Measurements from ENCODE around the gene CMTM5. TPM values are rescaled to one million over a fixed set of nuclear protein-coding genes. Genes with fewer than 3 reads are reported as not detected.

CMTM5 gene
- total and polyA plus RNA-seq, 2 donors (not counting 3 experiments of a cell fraction or from before 2014, with no cell fraction given) = not detected

DNA sequence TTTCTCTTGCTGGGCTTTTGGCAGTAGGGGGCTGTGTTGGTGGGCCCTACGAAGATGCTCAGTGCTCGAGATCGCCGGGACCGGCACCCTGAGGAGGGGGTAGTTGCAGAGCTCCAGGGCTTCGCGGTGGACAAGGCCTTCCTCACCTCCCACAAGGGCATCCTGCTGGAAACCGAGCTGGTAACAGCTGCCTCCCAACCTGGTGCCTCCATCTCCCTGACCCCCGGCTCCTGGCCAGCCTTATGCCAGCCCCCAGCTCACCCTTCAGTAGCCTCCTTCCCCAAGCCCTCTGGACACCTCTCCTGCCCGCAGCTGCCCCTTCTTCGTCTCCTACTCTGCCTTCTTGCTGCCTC lies 328 bp downstream of the CMTM5 start:
- FAIRE-seq = no peak
- Histone ChIP-seq H3K79me2 (ENCODE audit: control insufficient read depth, insufficient read depth, low read length) (no peaks in the 10 kb centered on the region), H3K36me3 (ENCODE audit: control insufficient read depth in 2 of 2, extremely low read depth in 1 of 2, insufficient read depth in 2 of 2, low read length in 2 of 2) (no peaks in the 10 kb centered on the region), H3K27me3 (ENCODE audit: control insufficient read depth in 2 of 2, insufficient read depth in 2 of 2, low read length in 2 of 2) (no peaks in the 10 kb centered on the region), H3K4me2 (ENCODE audit: insufficient read depth, low read length) (no peak overlapping the region), H3K4me1 (ENCODE audit: control insufficient read depth, extremely low read depth, insufficient read depth, low read length) (no peaks in the 10 kb centered on the region), H4K20me1 (replicated peaks; ENCODE audit: control insufficient read depth, extremely low read depth, insufficient read depth, low read length) (no peaks in the 10 kb centered on the region), H3K4me3 (replicated peaks in 1 of 3; ENCODE audit: insufficient read depth in 1 of 3, low read depth in 1 of 3, low read length in 3 of 3) (no peak overlapping the region), H3K27ac (ENCODE audit: insufficient read depth, low read depth, low read length) (no peak overlapping the region), H3K9me3 (replicated peaks; ENCODE audit: control insufficient read depth, insufficient read depth, low read length) (no peaks in the 10 kb centered on the region), H3K9me1 (replicated peaks; ENCODE audit: control insufficient read depth, extremely low read depth, insufficient read depth, low read length) (no peaks in the 10 kb centered on the region), H2AFZ (ENCODE audit: low read depth, low read length) (no peak overlapping the region), H3K9ac (replicated peaks; ENCODE audit: extremely low read depth, insufficient read depth, low read length) (no peak overlapping the region)
- no TSS peak for BruUV-seq (replicated peaks)
- DNase-seq (ENCODE audit: low read depth, low spot score) = no peak
- ChIA-PET POLR2A (no interaction called here), CTCF (interaction anchor here (1.0 to 2.0 kb wide), 3 partner anchors 31 to 308 kb away, joined by 3 to 4 read pairs (median 3); no protein-coding TSS in a partner anchor)
- dilution Hi-C loops (cut with MboI; ENCODE audit: extremely low pct_ligation_motif_present, low sequenced_read_pairs) (no loop called here), intact Hi-C loops (cut with micrococcal nuclease) (no loop called here)
- TF ChIP-seq POLR2AphosphoS5 (IDR thresholded peaks at IDR 0.05; ENCODE audit: insufficient read depth, low read depth, low read length) (no peak), POLR2A (IDR thresholded peaks at IDR 0.05; ENCODE audit: low read depth, low read length) (no peak)

DNA sequence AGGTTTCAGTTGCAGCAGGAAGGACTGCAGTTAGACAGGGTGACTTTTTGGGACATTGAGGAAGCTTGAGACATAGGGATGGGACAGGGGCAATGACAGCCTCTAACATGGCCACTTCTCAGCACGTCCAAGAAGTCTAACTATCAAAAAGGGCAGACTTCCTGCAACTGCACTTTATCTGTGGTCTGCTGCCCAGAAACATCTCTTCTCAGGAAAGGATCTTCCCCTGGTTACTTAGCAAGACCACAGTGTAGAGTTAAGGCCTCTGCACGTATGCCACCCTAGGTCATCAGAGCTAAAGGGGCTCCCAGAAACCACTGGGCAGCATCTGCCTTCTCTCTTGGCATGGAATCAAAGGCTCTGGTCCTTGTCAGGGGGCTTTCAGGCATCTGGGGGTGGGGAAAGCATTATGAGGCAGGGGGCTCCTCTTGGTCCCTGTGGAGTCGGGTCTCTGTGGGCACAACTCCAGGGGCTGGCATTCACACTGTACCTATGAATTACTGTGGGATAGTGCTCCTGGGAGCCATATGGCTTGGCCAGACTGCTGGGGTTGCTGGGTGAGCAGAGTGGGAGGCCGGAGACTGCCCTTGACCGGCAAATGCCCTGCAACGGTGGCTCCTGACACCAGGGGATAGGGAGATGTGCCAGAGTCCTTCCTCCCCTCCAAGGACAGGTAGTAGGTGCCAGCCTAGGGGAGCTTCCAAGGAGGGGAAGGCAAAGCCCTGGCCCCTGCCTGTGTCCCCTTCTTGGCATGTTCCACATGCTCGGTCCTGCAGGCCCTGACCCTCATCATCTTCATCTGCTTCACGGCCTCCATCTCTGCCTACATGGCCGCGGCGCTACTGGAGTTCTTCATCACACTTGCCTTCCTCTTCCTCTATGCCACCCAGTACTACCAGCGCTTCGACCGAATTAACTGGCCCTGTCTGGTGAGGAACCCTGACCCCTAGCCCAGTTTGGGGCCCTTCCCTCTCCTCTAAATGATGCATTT lies 1.0 kb downstream of the CMTM5 start:
- BruUV-seq (replicated peaks) = no TSS peak
- dilution Hi-C loops (cut with MboI; ENCODE audit: extremely low pct_ligation_motif_present, low sequenced_read_pairs) = no loop called here

More for the DNA sequence above, 1.0 kb downstream of the CMTM5 start:
- no peak overlapping the region for H3K4me2 ChIP-seq (ENCODE audit: insufficient read depth, low read length)
- DNase-seq (ENCODE audit: low read depth, low spot score) = no peak
- no peak for FAIRE-seq
- H2AFZ ChIP-seq (ENCODE audit: low read depth, low read length) = no peak overlapping the region
- TF ChIP-seq MYC (IDR thresholded peaks at IDR 0.05; ENCODE audit: low read depth, low read length) = no peak
- no peak for TF ChIP-seq FOS (IDR thresholded peaks at IDR 0.05; ENCODE audit: borderline replicate concordance, insufficient read depth, low read length)
- TF ChIP-seq, protein P1, sequence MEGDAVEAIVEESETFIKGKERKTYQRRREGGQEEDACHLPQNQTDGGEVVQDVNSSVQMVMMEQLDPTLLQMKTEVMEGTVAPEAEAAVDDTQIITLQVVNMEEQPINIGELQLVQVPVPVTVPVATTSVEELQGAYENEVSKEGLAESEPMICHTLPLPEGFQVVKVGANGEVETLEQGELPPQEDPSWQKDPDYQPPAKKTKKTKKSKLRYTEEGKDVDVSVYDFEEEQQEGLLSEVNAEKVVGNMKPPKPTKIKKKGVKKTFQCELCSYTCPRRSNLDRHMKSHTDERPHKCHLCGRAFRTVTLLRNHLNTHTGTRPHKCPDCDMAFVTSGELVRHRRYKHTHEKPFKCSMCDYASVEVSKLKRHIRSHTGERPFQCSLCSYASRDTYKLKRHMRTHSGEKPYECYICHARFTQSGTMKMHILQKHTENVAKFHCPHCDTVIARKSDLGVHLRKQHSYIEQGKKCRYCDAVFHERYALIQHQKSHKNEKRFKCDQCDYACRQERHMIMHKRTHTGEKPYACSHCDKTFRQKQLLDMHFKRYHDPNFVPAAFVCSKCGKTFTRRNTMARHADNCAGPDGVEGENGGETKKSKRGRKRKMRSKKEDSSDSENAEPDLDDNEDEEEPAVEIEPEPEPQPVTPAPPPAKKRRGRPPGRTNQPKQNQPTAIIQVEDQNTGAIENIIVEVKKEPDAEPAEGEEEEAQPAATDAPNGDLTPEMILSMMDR (IDR thresholded peaks at IDR 0.05; ENCODE audit: extremely low read depth in 1 of 2, insufficient read depth in 1 of 2, low read depth in 1 of 2, low read length in 2 of 2) = no peak
- TF ChIP-seq GATA2 (IDR thresholded peaks at IDR 0.05; ENCODE audit: insufficient read depth, insufficient read length, low read depth, low read length) = no peak
- TF ChIP-seq JUN (IDR thresholded peaks at IDR 0.05; ENCODE audit: borderline replicate concordance, insufficient read depth, insufficient read length, low read depth) = no peak
- no peak for TF ChIP-seq MAX (IDR thresholded peaks at IDR 0.05; ENCODE audit: insufficient read depth, insufficient read length)
- TF ChIP-seq POLR2AphosphoS5 (IDR thresholded peaks at IDR 0.05; ENCODE audit: insufficient read depth, low read depth, low read length) = no peak
- no peak for TF ChIP-seq EZH2 (IDR thresholded peaks at IDR 0.05; ENCODE audit: borderline replicate concordance, low read depth, low read length, severe bottlenecking)
- no peak for TF ChIP-seq POLR2A (IDR thresholded peaks at IDR 0.05; ENCODE audit: low read depth, low read length)
- H3K79me2 ChIP-seq (ENCODE audit: control insufficient read depth, insufficient read depth, low read length) = no peaks in the 10 kb centered on the region
- H3K4me3 ChIP-seq (replicated peaks in 1 of 3; ENCODE audit: insufficient read depth in 1 of 3, low read depth in 1 of 3, low read length in 3 of 3) = no peak overlapping the region
- H3K36me3 ChIP-seq (ENCODE audit: control insufficient read depth in 2 of 2, extremely low read depth in 1 of 2, insufficient read depth in 2 of 2, low read length in 2 of 2) = no peaks in the 10 kb centered on the region
- ChIA-PET CTCF (interaction anchor here (1.0 to 3.7 kb wide), 3 partner anchors 32 to 113 kb away, joined by 3 to 55 read pairs (median 4); no protein-coding TSS in a partner anchor), POLR2A (no interaction called here)
- H3K9ac ChIP-seq (replicated peaks; ENCODE audit: extremely low read depth, insufficient read depth, low read length) = no peak overlapping the region
- no peaks in the 10 kb centered on the region for H3K4me1 ChIP-seq (ENCODE audit: control insufficient read depth, extremely low read depth, insufficient read depth, low read length)
- no peaks in the 10 kb centered on the region for H3K9me1 ChIP-seq (replicated peaks; ENCODE audit: control insufficient read depth, extremely low read depth, insufficient read depth, low read length)
- H3K27ac ChIP-seq (ENCODE audit: insufficient read depth, low read depth, low read length) = no peak overlapping the region
- no peaks in the 10 kb centered on the region for H3K27me3 ChIP-seq (ENCODE audit: control insufficient read depth in 2 of 2, insufficient read depth in 2 of 2, low read length in 2 of 2)
- H3K9me3 ChIP-seq (replicated peaks; ENCODE audit: control insufficient read depth, insufficient read depth, low read length) = no peaks in the 10 kb centered on the region
- no peaks in the 10 kb centered on the region for H4K20me1 ChIP-seq (replicated peaks; ENCODE audit: control insufficient read depth, extremely low read depth, insufficient read depth, low read length)
- intact Hi-C loops (cut with micrococcal nuclease) = no loop called here
